OCI-LY1 (cell line): Measurements from ENCODE around the gene GJC2.

Experiments used
- CTCF ChIP-seq: fragments of 200-600 bp; sonication (generic), shearing (Covaris generic); IDR thresholded peaks from 2 replicates; pipeline ENCODE4 v1.5.1; 2017; ENCODE audit warnings: mild to moderate bottlenecking, antibody characterized with exemption, low read length, moderate library complexity, mixed read lengths
- EZH2 ChIP-seq: fragments of 200-600 bp; sonication (generic), shearing (Covaris generic); IDR thresholded peaks from 2 replicates; pipeline ENCODE4 v1.8.0; 2017; ENCODE audit warnings: borderline replicate concordance, mixed run types, mild to moderate bottlenecking, antibody characterized with exemption, low read length, moderate library complexity, mixed read lengths

- TF ChIP-seq CTCF (no peak), EZH2 (no peak)
Measured at GRCh38 chr1:228120351-228120750, 29.4 kb upstream of the GJC2 start.
